Measurements from ENCODE around the gene ALAD.

DNA sequence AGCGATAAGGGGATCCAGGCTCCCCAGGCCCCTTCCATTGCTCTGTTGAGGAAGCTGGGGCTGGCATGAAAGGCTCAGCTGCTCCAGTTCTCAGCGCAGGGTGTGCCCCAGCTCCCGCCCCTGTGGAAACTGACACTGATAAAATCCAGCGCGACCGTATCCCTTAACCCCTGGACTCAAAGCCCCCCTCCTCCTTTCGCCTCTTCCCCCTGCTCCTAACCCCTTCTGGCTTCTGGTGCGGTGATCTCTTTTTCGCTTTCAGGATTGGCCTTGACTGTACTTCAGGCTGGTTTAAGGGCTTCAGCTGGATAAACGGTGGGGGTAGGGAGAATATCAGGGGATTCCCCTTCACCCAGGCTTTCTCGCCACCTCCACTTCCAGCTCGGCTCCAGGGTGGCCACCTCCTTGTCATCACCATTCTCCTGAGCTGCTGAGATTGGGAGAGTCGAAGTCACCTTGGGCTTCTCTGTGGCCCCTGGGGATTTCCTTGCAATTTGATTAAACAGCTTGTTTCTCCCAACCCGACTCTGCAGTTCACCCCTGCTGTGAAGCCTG is 50.9 kb downstream of the ALAD start:
- no peak for TF ChIP-seq FOXA1 (IDR thresholded peaks at IDR 0.05; ENCODE audit: borderline replicate concordance)
- no peak for TF ChIP-seq SMC3 (conservative IDR thresholded peaks at IDR 0.05; ENCODE audit: insufficient read depth, low read depth, low read length)
